H1 (cell line): ENCODE data around the gene CLEC16A.

Experiments
- CHD1 ChIP-seq: IDR thresholded peaks from 2 replicates; pipeline ENCODE4 v1.6.1; 2012; ENCODE audit warnings: low read depth, low read length, improper control_type of control experiment
- CTCF ChIP-seq, 3 experiments: IDR thresholded peaks; 1 replicate in 2 of 3; 2 replicates in 1 of 3; pipeline versions ENCODE4 v1.5.1 to v1.6.1; 2011; ENCODE audit warnings: low read length in 3 of 3, mild to moderate bottlenecking in 3 of 3, inconsistent platforms in 2 of 3, low read depth in 1 of 3, moderate library complexity in 1 of 3; ENCODE audit not compliant: insufficient read depth in 1 of 3; ENCODE audit errors: control extremely low read depth in 1 of 3
- JUND ChIP-seq: IDR thresholded peaks from 2 replicates; pipeline ENCODE4 v1.6.1; 2011; ENCODE audit warnings: mild to moderate bottlenecking, improper control_type of control experiment, low read length
- NANOG ChIP-seq: IDR thresholded peaks from 2 replicates; pipeline ENCODE4 v1.6.1; 2011; ENCODE audit warnings: low read length, low read depth, mild to moderate bottlenecking, inconsistent platforms; ENCODE audit not compliant: insufficient read depth, poor library complexity, severe bottlenecking
- POLR2A ChIP-seq, 2 experiments: IDR thresholded peaks; 1 replicate in 1 of 2; 2 replicates in 1 of 2; pipeline ENCODE4 v1.6.1; 2011; ENCODE audit warnings: low read depth in 2 of 2, low read length in 2 of 2, mild to moderate bottlenecking in 2 of 2; ENCODE audit errors: control extremely low read depth in 1 of 2
- RBBP5 ChIP-seq: IDR thresholded peaks from 2 replicates; pipeline ENCODE4 v1.7.1; 2012; ENCODE audit warnings: low read depth, mild to moderate bottlenecking, inconsistent platforms, low read length, moderate library complexity, borderline replicate concordance
- SP2 ChIP-seq: IDR thresholded peaks from 2 replicates; pipeline ENCODE4 v1.6.1; 2012; ENCODE audit warnings: mild to moderate bottlenecking, low read length, inconsistent platforms

GRCh38 chr16:11194913-11195312 is 250.5 kb downstream of the CLEC16A start:
- TF ChIP-seq NANOG (no peak), CHD1 (no peak), SP2 (no peak), CTCF (IDR thresholded peaks at IDR 0.05; ENCODE audit: control extremely low read depth in 1 of 3, insufficient read depth in 1 of 3, low read depth in 1 of 3, low read length in 3 of 3) (no peak), RBBP5 (no peak), JUND (no peak), POLR2A (IDR thresholded peaks at IDR 0.05; ENCODE audit: control extremely low read depth in 1 of 2, low read depth in 2 of 2, low read length in 2 of 2) (no peak)
